ENCODE measurements around the gene MMD.
"Not testable (repeated sequence)": the region's sequence is repeated elsewhere in the genome, so short reads cannot be mapped to it uniquely, and the experiment has no call there.

- not testable (repeated sequence) for TF ChIP-seq CTCF (IDR thresholded peaks at IDR 0.05; ENCODE audit: insufficient read depth, low read length, poor library complexity, severe bottlenecking); EZH2phosphoT487 (conservative IDR thresholded peaks at IDR 0.05; ENCODE audit: low read length)
Observed at GRCh38 chr17:55422828-55423164, 1.2 kb upstream of the MMD start.

All from SU-DHL-6 (cell line).